Esophagus squamous epithelium (tissue), 5 donors: ENCODE measurements around the gene COG5. TPM values are rescaled to one million over a fixed set of nuclear protein-coding genes. Genes with fewer than 3 reads are reported as not detected.

Experiments used
- DNase-seq: peaks from one replicate; lab custom pipeline; 2025; lab: John Stamatoyannopoulos, UW
- H3K27ac ChIP-seq, 4 donors: fragments of 200-600 bp; sonication (generic); one replicate each; pipeline ENCODE4 v1.5.1; 2016 to 2019; ENCODE audit warnings: mild to moderate bottlenecking in 1 of 4
- H3K27me3 ChIP-seq, 4 donors: fragments of 200-600 bp; sonication (generic); 1 replicate in 3 of 4; 2 replicates in 1 of 4; pipeline versions ENCODE4 v1.5.1 to v1.6.0; 2017 to 2021; ENCODE audit warnings: antibody characterized with exemption in 1 of 4
- H3K36me3 ChIP-seq, 3 donors: fragments of 200-600 bp; sonication (generic); one replicate each; pipeline ENCODE4 v1.5.1; 2016 to 2019
- H3K4me1 ChIP-seq, 3 donors: fragments of 200-600 bp; sonication (generic); one replicate each; pipeline ENCODE4 v1.5.1; 2017 to 2019
- H3K4me3 ChIP-seq, 4 donors: fragments of 200-600 bp; sonication (generic); 1 replicate in 3 of 4; 2 replicates in 1 of 4; pipeline ENCODE4 v1.5.1; 2016 to 2019; ENCODE audit warnings: mild to moderate bottlenecking in 2 of 4, moderate library complexity in 1 of 4
- H3K9me3 ChIP-seq, 3 donors: fragments of 200-600 bp; sonication (generic); one replicate each; pipeline ENCODE4 v1.5.1; 2016 to 2019
- POLR2A ChIP-seq, 4 donors: fragments of 450-650 bp; IDR thresholded peaks; one replicate each; pipeline ENCODE4 v1.6.1; 2017; ENCODE audit warnings: antibody characterized with exemption in 4 of 4, mild to moderate bottlenecking in 4 of 4, moderate library complexity in 3 of 4
- WGBS, 2 donors: methylation state at CpG; one replicate each; pipeline ENCODE4 v1.1.5; 2018; 5-methylcytosine and 5-hydroxymethylcytosine counted together
- intact Hi-C: fragments of 100-400 bp; cut with DNase I; formaldehyde crosslinking; loops from one replicate; pipeline ENCODE4 v1.15.0; 2022
- total RNA-seq, 4 donors: library from RNA; depleted of rRNA; stranded (reverse); fragments of >200 nt; gene quantifications; one replicate each; pipeline ENCODE4 v1.1.0, GENCODE V29; 2016
- TF ChIP-seq, protein P1 (sequence below), 6 experiments: fragments of 450-650 bp in 4 of 6; fragments of 200-600 bp in 2 of 6; sonication (generic) in 2 of 6; IDR thresholded peaks; one replicate each; pipeline ENCODE4 v1.5.1; 2016 to 2019; ENCODE audit warnings: antibody characterized with exemption in 6 of 6, mild to moderate bottlenecking in 4 of 6, moderate library complexity in 4 of 6
- donor health status: DM: yes; HTN: yes; CAD: no.

COG5 gene
- total RNA-seq, 4 donors from 2014 or later: 24.4 to 30.0 (median 27.2) TPM

DNA sequence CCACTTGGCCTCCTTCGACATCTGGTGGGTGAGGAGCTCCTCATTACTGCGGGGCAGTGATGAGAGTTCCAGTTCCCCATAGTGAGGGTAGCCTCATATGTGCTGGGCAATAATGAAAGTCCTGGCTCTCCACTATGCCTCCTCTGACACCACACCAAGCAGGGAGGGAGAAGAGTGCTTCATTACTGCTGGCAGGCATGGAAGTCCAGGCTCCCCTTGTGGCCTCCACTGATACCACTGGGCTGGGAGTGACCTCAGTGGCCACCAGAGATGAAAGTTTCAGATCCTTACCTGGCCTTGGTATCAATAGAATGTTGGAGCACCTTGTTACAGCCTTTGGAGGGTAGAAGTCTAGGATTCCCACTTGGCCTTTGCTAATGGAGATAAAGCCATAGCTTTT lies 6.6 kb upstream of the COG5 start:
- DNase-seq: no peak
- H3K36me3 ChIP-seq: peaks cover 0 to 42% (median 0%) of the 10 kb centered on the region in 3 donors
- no peak for TF ChIP-seq POLR2A (IDR thresholded peaks at IDR 0.05)
- TF ChIP-seq, protein P1, sequence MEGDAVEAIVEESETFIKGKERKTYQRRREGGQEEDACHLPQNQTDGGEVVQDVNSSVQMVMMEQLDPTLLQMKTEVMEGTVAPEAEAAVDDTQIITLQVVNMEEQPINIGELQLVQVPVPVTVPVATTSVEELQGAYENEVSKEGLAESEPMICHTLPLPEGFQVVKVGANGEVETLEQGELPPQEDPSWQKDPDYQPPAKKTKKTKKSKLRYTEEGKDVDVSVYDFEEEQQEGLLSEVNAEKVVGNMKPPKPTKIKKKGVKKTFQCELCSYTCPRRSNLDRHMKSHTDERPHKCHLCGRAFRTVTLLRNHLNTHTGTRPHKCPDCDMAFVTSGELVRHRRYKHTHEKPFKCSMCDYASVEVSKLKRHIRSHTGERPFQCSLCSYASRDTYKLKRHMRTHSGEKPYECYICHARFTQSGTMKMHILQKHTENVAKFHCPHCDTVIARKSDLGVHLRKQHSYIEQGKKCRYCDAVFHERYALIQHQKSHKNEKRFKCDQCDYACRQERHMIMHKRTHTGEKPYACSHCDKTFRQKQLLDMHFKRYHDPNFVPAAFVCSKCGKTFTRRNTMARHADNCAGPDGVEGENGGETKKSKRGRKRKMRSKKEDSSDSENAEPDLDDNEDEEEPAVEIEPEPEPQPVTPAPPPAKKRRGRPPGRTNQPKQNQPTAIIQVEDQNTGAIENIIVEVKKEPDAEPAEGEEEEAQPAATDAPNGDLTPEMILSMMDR (IDR thresholded peaks at IDR 0.05): no peak
- H3K27me3 ChIP-seq: no peaks in the 10 kb centered on the region
- no peak overlapping the region for H3K4me3 ChIP-seq
- no peaks in the 10 kb centered on the region for H3K9me3 ChIP-seq
- H3K4me1 ChIP-seq: peaks cover 0 to 4% (median 0%) of the 10 kb centered on the region in 3 donors
- intact Hi-C loops: no loop called here
- 100% methylated on average over 2 of the region's 2 CpGs; no CpG with 5 or more reads in 1 of the 2 donors for WGBS, 2 donors
- no peak overlapping the region for H3K27ac ChIP-seq

DNA sequence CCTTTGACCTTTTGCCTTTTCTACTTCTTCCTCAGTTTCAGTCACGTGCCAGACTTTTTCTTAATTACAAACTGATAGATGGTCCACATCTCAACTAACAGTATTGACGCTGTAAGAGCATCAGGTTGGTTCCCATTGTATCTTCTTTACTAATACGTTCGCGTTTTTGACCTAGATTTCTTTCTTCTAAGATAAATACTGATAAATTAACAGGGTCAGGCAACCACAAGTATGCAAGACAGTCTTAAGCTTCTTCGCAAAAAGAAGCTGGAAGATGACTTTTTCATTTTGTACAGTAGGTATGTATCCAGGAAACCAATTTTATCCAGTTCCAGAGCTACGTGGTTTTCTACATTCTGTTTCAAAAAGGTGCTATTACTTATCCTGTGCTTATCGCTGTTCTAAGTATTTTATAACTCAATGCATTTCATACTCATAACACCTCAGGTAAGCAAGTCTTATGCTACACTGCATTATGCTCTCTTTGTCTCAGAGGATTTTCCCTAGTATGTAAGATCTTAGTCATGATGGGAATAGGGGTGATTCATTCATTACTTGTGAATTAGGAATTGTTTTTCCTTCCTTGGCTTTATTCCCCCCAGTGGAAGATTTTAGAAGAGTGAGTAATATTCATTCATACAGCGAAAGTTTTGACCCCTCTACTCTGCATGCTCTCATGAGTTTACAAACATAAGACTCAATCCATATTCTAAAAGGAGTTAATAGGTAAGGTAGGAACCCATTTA lies 1.0 kb upstream of the COG5 start:
- Histone ChIP-seq H3K4me3 (peak overlapping the region; percentile 80 to 98 (median 88)), H3K27ac (peak overlapping the region; percentile 94 to 98 (median 96)), H3K27me3 (no peaks in the 10 kb centered on the region), H3K36me3 (peaks cover 0 to 7% (median 0%) of the 10 kb centered on the region in 3 donors), H3K9me3 (no peaks in the 10 kb centered on the region), H3K4me1 (peaks cover 5 to 51% (median 29%) of the 10 kb centered on the region in 3 donors)
- TF ChIP-seq POLR2A (IDR thresholded peaks at IDR 0.05): no peak
- TF ChIP-seq, protein P1 (IDR thresholded peaks at IDR 0.05): no peak
- intact Hi-C loops: no loop called here
- 24 to 32% methylated on average over 9 of the region's 9 CpGs for WGBS, 2 donors
- DNase-seq: no peak

DNA sequence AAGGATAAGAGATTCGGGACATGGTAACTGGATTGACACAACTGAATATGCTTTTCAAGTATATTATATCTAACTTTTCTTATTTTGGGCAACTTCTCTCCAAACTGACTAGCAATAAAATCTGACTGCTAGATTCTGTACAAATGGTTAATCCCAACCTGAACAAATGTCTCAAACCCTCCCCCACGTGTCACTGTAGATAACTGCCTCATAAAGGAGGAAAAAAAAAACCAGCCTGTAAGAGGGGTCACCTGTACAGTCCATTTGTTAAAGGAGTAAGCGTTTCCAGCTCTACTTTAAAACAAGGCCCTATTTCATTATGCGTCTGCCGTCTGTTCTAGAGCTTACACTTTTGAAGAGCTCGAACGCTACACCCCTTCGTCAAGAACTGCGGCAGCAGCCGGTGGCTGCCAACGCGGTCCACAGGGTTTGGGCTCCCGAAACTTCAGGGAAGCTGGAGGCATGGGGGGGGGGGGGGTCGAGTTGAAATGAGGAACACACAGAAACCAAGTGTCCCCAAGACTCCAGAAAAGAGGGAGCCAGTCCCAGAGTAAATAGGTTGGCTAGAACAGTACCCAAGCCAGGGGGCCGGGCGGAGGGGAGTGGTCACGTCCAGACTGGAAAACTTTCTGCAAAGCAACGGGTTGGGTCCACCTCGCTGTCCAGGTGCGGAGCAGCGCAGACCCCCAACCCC lies 492 bp downstream of the COG5 start:
- Histone ChIP-seq H3K27me3 (no peaks in the 10 kb centered on the region), H3K36me3 (no peaks in the 10 kb centered on the region), H3K9me3 (no peaks in the 10 kb centered on the region), H3K4me3 (peak overlapping the region; percentile 80 to 98 (median 88)), H3K4me1 (peaks cover 5 to 58% (median 29%) of the 10 kb centered on the region in 3 donors), H3K27ac (peak overlapping the region; percentile 94 to 98 (median 96))
- intact Hi-C loops: no loop called here
- WGBS, 2 donors: 3 to 8% methylated on average over 8 to 11 of the region's 21 CpGs
- DNase-seq: no peak
- TF ChIP-seq POLR2A (IDR thresholded peaks at IDR 0.05): no peak
- TF ChIP-seq, protein P1 (IDR thresholded peaks at IDR 0.05): no peak

DNA sequence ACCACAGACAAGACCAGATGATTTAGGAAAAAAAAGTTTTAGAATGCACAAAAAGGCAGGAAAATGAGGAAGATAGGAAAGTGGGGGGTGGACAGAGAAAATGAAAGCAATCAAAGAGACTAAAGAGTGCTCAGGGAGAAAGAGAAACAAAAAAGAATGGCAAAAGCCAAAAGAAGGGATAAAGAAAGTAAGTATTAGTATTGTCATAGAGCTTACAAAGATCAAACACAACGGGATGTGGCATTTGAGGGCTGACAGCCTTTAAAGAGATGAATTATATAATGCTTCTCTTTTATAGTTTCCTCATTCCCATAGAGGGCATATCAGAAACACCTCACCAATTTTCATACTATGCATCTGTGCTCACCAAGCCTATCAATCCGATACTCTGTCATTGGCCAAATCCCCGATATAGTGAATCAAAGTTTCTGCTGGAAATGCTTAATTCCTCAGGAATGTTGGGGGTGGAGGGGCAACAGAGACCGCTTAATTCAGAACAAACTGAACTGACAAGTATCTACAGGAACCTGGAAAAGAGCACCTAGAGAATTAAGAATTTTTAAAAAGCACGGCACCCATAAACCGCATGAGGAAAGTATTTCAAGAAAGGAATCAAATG lies 2.7 kb downstream of the COG5 start:
- 38 to 48% methylated on average over 6 of the region's 6 CpGs for WGBS, 2 donors
- H3K27ac ChIP-seq: peak overlapping the region in 2 of 4 donors; percentile 25 to 54
- peak overlapping the region in 1 of 4 donors; percentile 14 for H3K4me3 ChIP-seq
- no peaks in the 10 kb centered on the region for H3K9me3 ChIP-seq
- peaks cover 5 to 58% (median 29%) of the 10 kb centered on the region in 3 donors for H3K4me1 ChIP-seq
- peaks cover 0 to 19% (median 0%) of the 10 kb centered on the region in 3 donors for H3K36me3 ChIP-seq
- no peak for DNase-seq
- TF ChIP-seq POLR2A (IDR thresholded peaks at IDR 0.05): no peak
- TF ChIP-seq, protein P1 (IDR thresholded peaks at IDR 0.05): no peak
- no peaks in the 10 kb centered on the region for H3K27me3 ChIP-seq
- intact Hi-C loops: no loop called here
